T-helper 9 cell (primary cell): ENCODE measurements around the gene PTPN22.
"Not testable (repeated sequence)": the region's sequence is repeated elsewhere in the genome, so short reads cannot be mapped to it uniquely, and the experiment has no call there.

Source experiments
- DNase-seq: peaks from one replicate; pipeline ENCODE4 v3.0.0-alpha.2; 2020

The PTPN22 gene

GRCh38 chr1:113886417-113887401 is 15.2 kb upstream of the PTPN22 start:
- no peak for DNase-seq

- no peak for DNase-seq
These were observed 10.1 kb upstream of the PTPN22 start for GRCh38 chr1:113881661-113882060.

DNA sequence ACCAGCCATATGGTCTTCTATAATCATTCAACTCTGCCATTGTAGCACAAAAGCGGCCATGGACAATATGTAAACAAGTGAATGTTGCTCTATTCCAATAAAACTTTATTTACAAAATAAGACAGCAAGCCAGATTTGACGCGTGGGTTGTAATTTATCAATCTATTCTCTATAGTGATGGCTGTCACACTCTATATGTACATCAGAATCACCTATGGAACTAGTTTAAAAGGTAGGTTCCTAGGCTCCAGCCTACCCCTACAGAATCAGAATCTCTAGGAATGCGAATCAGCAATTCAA is 8.2 kb upstream of the PTPN22 start:
- no peak for DNase-seq

DNA sequence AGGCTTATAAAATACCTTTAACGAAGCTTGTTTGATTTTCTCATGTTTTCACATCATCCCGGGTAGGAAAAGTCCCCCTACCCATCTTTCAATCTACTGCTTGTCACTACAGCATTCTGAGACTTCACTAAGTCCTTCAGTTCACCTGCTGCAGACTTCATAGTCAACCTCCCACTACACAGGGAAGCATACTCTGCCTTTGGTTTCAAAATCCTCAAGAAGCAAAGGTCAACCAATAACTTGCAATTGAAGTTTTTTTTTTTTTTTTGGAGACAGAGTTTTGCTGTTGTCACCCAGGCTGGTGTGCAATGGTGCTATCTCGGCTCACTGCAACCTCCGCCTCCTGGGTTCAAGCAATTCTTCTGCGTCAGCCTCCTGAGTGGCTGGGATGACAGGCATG is 4.7 kb upstream of the PTPN22 start:
- no peak for DNase-seq

- DNase-seq, result no peak
These were observed 4.2 kb upstream of the PTPN22 start for GRCh38 chr1:113875714-113876113.

GRCh38 chr1:113874012-113874879 is 2.7 kb upstream of the PTPN22 start:
- no peak for DNase-seq

- no peak for DNase-seq
These were observed 865 bp upstream of the PTPN22 start for GRCh38 chr1:113872219-113872935.

- no peak for DNase-seq
These were observed 734 bp downstream of the PTPN22 start for GRCh38 chr1:113870778-113871177.

DNA sequence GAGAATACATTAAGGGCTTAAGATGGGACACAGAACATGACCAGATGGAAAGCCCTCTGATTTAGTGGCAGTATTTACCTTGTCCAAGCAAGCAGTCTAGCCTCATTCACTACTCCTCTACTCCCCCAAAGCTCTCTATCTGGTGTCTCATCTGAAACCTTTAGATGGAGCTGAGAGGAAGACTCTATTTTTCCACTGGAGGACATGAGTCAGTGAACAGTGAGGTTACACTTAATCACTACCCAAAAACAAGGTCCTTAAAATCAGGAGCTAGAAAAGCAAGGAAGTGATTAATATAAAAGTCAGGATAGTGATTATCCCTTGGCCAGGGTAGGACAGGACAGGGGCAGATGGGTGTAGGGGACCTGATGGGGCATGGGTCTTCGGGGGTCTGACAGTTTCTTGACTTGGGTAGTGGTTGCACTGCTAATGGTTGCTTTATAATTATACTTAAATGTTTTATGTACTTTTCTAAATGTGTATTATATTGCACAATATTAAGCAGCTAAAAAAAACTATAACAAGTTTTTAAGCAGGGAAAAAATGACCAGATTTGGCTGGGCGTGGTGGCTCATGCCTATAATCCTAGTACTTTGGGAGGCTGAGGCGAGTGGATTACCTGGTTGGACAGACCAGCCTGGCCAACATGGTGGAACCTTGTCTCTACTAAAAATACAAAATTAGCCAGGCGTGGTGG is 3.0 kb downstream of the PTPN22 start:
- DNase-seq, result no peak

- DNase-seq, result no peak
These were observed 9.9 kb downstream of the PTPN22 start for GRCh38 chr1:113861641-113862040.

DNA sequence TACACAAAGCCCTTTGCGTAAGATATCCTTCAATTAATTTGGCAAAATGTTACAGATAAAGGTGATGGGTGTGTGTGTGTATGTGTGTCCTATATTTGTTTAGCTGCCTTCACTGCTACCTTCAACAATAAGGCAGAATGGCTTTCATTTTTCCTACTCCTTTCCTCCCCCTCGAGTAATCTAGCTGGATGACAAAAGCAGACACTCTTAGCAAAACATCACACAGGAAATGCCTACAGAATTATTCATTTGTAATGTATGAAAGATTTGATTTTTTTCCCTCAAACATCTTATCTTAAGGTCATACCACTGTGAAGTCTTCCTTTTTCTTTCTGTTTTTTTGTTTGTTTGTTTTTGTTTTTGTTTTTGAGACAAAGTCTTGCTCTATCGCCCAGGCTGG is 10.6 kb downstream of the PTPN22 start:
- DNase-seq, result no peak

DNA sequence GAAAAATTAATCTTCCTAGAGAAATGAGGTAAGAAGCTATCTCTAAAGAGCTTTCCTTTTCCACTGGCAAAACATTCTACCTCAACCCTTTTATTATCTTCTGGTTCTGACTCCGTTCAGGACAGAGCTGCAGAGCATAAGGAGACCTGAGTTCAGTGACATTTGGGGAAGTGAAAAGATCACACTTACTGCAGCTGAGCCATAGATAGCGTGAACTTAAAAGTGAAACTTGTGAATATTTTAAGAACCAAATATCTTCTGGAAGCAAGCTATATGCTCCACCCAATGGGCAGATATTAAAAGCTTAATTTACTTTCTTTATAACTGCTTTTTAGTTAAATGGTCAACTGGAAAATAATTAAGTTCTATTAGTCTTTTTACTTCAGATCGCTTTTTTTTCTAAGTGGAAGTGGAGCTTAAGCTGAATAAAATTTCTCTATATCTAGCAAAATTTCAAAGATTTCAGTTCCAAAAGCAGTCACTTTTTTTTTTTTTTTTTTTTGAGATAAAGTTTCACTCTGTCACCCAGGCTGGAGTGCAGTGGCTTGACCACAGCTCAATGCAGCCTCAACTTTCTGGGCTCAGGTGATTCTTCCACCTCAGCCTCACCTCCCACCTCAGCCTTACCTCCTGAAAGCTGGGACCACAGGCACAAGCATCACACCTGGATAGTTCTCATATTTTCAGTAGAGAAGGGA is 11.9 kb downstream of the PTPN22 start:
- DNase-seq, result no peak

GRCh38 chr1:113858982-113859381 is 12.5 kb downstream of the PTPN22 start:
- no peak for DNase-seq

- DNase-seq, result no peak
These were observed 13.1 kb downstream of the PTPN22 start for GRCh38 chr1:113858418-113858817.

- DNase-seq, result no peak
These were observed 13.7 kb downstream of the PTPN22 start for GRCh38 chr1:113857776-113858175.

GRCh38 chr1:113856401-113856790 is 15.1 kb downstream of the PTPN22 start:
- DNase-seq, result no peak

GRCh38 chr1:113855630-113856400 is 15.7 kb downstream of the PTPN22 start:
- DNase-seq, result no peak

- DNase-seq, result no peak
These were observed 17.3 kb downstream of the PTPN22 start for GRCh38 chr1:113854234-113854633.

DNA sequence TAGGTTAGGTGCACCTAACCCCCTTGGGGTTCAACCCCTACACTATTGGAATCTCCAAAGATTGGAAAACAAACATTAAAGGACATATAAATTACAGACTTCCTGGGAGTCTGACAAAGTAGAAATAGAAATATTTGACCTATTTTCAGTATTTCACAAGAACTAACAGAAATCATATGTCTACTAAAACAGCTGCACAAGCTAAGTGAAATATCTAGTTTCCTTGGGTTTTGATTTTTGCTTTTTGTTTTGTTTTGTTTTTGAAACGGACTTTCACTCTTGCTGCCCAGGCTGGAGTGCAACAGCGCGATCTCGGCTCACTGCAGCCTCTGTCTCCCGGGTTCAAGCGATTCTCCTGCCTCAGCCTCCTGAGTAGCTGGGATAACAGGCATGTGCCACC is 18.8 kb downstream of the PTPN22 start:
- not testable (repeated sequence) for DNase-seq

- DNase-seq, result no peak
These were observed 21.2 kb downstream of the PTPN22 start for GRCh38 chr1:113850127-113850796.

GRCh38 chr1:113849072-113849471 is 22.4 kb downstream of the PTPN22 start:
- DNase-seq, result no peak
